Measurements from ENCODE around the gene MCM9. TPM values are rescaled to one million over a fixed set of nuclear protein-coding genes. Genes with fewer than 3 reads are reported as not detected.

MCM9 gene
- total RNA-seq, 1 donor from 2014 or later = 18.0 TPM

DNA sequence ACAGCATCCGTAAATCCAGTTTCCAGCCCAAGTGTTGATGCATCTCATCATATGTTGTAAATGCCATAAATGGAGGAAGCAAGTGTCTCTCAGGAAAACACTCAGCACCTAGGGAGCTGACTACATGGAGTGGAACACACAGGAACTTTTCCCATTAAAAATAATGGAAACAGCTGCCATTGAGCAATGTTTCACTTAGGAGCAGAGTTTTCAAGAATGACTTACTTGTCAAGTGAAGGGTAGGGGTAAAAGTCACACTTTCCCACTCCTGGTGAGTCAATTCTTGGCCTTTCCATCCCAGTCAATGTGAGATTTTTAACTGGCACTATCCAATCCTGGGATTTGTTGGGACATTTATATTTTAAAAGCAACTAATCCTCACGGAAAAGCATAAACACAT lies 160.4 kb downstream of the MCM9 start:
- H3K36me3 Mint-ChIP-seq (ENCODE audit: unreplicated experiment) = no peaks in the 10 kb centered on the region
- peaks cover 2% of the 10 kb centered on the region for H3K9me3 Mint-ChIP-seq (ENCODE audit: unreplicated experiment)
- H3K27me3 Mint-ChIP-seq (ENCODE audit: unreplicated experiment) = peaks cover 4% of the 10 kb centered on the region
- peak overlapping the region; percentile 56 for H3K4me3 Mint-ChIP-seq (ENCODE audit: unreplicated experiment)
- peaks cover 38% of the 10 kb centered on the region for H3K4me1 Mint-ChIP-seq (ENCODE audit: low read depth, unreplicated experiment)
- peak overlapping the region; percentile 73 for H3K27ac Mint-ChIP-seq (ENCODE audit: unreplicated experiment)
- no peak for DNase-seq
- TF ChIP-seq, protein P1, sequence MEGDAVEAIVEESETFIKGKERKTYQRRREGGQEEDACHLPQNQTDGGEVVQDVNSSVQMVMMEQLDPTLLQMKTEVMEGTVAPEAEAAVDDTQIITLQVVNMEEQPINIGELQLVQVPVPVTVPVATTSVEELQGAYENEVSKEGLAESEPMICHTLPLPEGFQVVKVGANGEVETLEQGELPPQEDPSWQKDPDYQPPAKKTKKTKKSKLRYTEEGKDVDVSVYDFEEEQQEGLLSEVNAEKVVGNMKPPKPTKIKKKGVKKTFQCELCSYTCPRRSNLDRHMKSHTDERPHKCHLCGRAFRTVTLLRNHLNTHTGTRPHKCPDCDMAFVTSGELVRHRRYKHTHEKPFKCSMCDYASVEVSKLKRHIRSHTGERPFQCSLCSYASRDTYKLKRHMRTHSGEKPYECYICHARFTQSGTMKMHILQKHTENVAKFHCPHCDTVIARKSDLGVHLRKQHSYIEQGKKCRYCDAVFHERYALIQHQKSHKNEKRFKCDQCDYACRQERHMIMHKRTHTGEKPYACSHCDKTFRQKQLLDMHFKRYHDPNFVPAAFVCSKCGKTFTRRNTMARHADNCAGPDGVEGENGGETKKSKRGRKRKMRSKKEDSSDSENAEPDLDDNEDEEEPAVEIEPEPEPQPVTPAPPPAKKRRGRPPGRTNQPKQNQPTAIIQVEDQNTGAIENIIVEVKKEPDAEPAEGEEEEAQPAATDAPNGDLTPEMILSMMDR (IDR thresholded peaks at IDR 0.05; ENCODE audit: partially characterized antibody, unreplicated experiment) = no peak

DNA sequence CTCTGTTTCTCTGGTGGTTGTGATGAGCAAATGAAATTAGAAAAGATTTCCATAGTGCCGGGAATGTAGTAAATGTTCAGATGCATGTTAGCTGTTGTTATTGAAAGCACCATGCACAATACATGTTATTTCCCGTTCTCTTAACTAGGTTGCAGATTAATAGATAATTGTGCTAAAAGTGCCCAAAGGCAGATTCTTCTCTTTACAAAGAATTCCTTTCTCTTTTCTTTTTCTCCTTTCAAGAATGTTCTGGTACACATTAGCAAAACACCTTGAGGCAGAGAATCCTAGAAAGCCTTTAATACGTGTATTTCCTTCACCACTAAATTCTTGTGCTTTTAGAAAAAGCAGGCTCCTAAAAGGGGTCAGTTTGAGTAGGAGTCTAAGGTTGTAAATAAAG lies 162.1 kb downstream of the MCM9 start:
- Mint-ChIP-seq H3K36me3 (ENCODE audit: unreplicated experiment) (no peaks in the 10 kb centered on the region), H3K4me1 (ENCODE audit: low read depth, unreplicated experiment) (peaks cover 38% of the 10 kb centered on the region), H3K9me3 (ENCODE audit: unreplicated experiment) (peaks cover 2% of the 10 kb centered on the region), H3K27ac (ENCODE audit: unreplicated experiment) (no peak overlapping the region), H3K4me3 (ENCODE audit: unreplicated experiment) (no peak overlapping the region), H3K27me3 (ENCODE audit: unreplicated experiment) (peaks cover 4% of the 10 kb centered on the region)
- TF ChIP-seq, protein P1 (IDR thresholded peaks at IDR 0.05; ENCODE audit: partially characterized antibody, unreplicated experiment) = no peak
- no peak for DNase-seq

DNA sequence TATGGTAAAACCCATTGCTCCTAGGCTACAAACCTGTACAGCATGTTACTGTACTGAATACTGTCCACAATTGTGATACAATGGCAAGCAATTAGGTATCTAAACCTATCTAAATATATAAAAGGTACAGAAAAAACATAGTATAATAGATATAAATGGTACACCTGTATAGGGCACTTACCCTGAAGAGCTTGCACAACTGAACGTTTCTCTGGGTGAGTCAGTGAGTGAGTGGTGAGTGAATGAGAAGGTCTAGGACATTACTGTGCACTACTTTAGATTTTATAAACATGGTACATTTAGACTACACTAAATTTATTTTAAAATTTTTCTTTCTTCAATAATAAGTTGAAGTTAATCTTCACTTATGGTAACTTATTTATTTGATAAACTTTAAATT lies 163.7 kb downstream of the MCM9 start:
- Mint-ChIP-seq H3K4me3 (ENCODE audit: unreplicated experiment) (no peak overlapping the region), H3K4me1 (ENCODE audit: low read depth, unreplicated experiment) (peaks cover 28% of the 10 kb centered on the region), H3K27me3 (ENCODE audit: unreplicated experiment) (peaks cover 2% of the 10 kb centered on the region), H3K9me3 (ENCODE audit: unreplicated experiment) (peaks cover 2% of the 10 kb centered on the region), H3K36me3 (ENCODE audit: unreplicated experiment) (no peaks in the 10 kb centered on the region), H3K27ac (ENCODE audit: unreplicated experiment) (no peak overlapping the region)
- TF ChIP-seq, protein P1 (IDR thresholded peaks at IDR 0.05; ENCODE audit: partially characterized antibody, unreplicated experiment) = no peak
- no peak for DNase-seq

DNA sequence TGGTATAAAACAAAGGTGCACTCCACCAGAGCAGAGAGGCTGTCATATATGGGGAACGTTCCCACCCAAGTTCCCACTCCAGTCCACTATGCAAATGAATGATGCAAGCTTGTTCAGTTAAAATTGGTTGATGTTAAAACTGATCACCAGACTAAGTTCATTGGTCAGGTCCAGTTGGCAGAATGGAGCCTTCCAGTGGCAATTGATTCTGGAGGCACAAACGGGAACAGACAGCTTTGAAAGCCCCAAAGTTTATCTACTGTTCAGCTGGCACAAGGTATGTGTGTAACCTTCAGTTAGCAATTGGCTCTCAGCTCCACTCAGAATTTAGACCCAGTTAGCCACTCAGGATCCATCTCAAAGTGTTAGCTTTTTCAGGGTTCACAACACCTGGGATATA lies 164.1 kb downstream of the MCM9 start:
- Mint-ChIP-seq H3K27me3 (ENCODE audit: unreplicated experiment) (peaks cover 2% of the 10 kb centered on the region), H3K4me1 (ENCODE audit: low read depth, unreplicated experiment) (peaks cover 28% of the 10 kb centered on the region), H3K27ac (ENCODE audit: unreplicated experiment) (peak overlapping the region; percentile 63), H3K36me3 (ENCODE audit: unreplicated experiment) (no peaks in the 10 kb centered on the region), H3K4me3 (ENCODE audit: unreplicated experiment) (no peak overlapping the region), H3K9me3 (ENCODE audit: unreplicated experiment) (peaks cover 2% of the 10 kb centered on the region)
- TF ChIP-seq, protein P1 (IDR thresholded peaks at IDR 0.05; ENCODE audit: partially characterized antibody, unreplicated experiment) = no peak
- no peak for DNase-seq

DNA sequence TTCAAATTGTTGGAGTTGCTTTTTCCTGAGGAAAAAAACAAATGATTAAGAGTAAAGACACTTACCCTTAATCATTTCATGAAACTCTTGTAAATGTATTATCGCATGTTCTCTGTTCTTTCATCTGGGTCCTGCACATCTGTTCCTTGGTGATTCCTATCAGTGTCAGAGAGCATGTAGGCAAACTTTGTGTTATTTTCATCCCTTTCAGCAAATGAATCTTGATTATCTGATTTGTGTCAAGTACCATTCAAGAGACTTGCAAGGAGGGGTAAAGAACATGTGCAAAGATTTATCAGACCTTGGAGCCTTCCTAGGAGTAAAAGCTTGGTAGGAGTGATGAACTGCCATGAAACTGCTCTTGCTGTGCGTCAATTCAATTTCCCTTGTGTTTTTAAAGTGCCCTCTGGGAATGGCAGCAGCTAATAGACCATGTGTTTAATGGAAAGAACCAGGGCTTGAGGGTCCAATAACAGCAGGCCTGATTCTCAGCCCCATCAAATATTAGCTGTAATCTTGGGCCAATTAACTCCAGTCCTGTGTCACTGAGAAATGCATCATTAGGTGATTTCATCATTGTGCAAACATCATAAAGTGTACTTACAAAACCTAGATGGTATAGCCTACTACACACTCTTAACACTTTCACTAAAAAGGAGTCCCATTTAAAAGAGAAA lies 164.7 kb downstream of the MCM9 start:
- Mint-ChIP-seq H3K36me3 (ENCODE audit: unreplicated experiment) (no peaks in the 10 kb centered on the region), H3K27ac (ENCODE audit: unreplicated experiment) (peak overlapping the region; percentile 63)

More for the DNA sequence above, 164.7 kb downstream of the MCM9 start:
- TF ChIP-seq, protein P1 (IDR thresholded peaks at IDR 0.05; ENCODE audit: partially characterized antibody, unreplicated experiment) = no peak
- Mint-ChIP-seq H3K4me1 (ENCODE audit: low read depth, unreplicated experiment) (peaks cover 28% of the 10 kb centered on the region), H3K9me3 (ENCODE audit: unreplicated experiment) (peaks cover 2% of the 10 kb centered on the region), H3K27me3 (ENCODE audit: unreplicated experiment) (peaks cover 2% of the 10 kb centered on the region), H3K4me3 (ENCODE audit: unreplicated experiment) (peak overlapping the region; percentile 23)
- no peak for DNase-seq
